ENCODE results near the gene TTLL8. TPM values are rescaled to one million over a fixed set of nuclear protein-coding genes. Genes with fewer than 3 reads are reported as not detected.

TTLL8 gene
- total RNA-seq, 1 experiment from 2014 or later: not detected

DNA sequence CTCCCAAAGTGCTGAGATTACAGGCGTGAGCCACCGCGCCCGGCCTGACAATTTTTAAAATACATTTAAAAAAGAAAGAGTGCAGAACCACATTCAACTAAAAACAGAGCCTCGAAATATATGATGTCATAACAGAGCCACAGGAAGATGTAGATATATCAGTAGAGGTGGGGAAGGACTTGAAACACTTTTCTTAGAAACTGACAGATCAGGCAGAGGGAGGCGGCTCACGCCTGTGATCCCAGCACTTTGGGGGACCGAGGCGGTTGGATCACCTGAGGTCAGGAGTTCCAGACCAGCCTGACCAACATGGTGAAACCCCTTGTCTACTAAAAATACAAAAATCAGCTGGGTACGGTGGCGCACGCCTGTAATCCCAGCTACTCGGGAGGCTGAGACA, 20.1 kb upstream of the TTLL8 start:
- Mint-ChIP-seq H3K27me3 (ENCODE audit: low read depth) (no peaks in the 10 kb centered on the region; the same call in 1 of the 2 replicates), H3K9me3 (no peaks in the 10 kb centered on the region), H3K4me3 (no peak overlapping the region), H3K36me3 (no peaks in the 10 kb centered on the region), H3K27ac (no peak overlapping the region), H3K4me1 (no peaks in the 10 kb centered on the region)
- DNase-seq (ENCODE audit: low spot score): no peak
- ATAC-seq: no peak
- ChIA-PET POLR2A (no interaction called here), CTCF (no interaction called here)
- TF ChIP-seq, protein P1, sequence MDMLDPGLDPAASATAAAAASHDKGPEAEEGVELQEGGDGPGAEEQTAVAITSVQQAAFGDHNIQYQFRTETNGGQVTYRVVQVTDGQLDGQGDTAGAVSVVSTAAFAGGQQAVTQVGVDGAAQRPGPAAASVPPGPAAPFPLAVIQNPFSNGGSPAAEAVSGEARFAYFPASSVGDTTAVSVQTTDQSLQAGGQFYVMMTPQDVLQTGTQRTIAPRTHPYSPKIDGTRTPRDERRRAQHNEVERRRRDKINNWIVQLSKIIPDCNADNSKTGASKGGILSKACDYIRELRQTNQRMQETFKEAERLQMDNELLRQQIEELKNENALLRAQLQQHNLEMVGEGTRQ (CRISPR knock-in tag; IDR thresholded peaks at IDR 0.05): no peak
- TF ChIP-seq, protein P2, sequence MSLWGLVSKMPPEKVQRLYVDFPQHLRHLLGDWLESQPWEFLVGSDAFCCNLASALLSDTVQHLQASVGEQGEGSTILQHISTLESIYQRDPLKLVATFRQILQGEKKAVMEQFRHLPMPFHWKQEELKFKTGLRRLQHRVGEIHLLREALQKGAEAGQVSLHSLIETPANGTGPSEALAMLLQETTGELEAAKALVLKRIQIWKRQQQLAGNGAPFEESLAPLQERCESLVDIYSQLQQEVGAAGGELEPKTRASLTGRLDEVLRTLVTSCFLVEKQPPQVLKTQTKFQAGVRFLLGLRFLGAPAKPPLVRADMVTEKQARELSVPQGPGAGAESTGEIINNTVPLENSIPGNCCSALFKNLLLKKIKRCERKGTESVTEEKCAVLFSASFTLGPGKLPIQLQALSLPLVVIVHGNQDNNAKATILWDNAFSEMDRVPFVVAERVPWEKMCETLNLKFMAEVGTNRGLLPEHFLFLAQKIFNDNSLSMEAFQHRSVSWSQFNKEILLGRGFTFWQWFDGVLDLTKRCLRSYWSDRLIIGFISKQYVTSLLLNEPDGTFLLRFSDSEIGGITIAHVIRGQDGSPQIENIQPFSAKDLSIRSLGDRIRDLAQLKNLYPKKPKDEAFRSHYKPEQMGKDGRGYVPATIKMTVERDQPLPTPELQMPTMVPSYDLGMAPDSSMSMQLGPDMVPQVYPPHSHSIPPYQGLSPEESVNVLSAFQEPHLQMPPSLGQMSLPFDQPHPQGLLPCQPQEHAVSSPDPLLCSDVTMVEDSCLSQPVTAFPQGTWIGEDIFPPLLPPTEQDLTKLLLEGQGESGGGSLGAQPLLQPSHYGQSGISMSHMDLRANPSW (CRISPR knock-in tag; conservative IDR thresholded peaks at IDR 0.05; ENCODE audit: low read depth): no peak
- TF ChIP-seq EMX1 (CRISPR knock-in tag; IDR thresholded peaks at IDR 0.05) (no peak), ZNF232 (CRISPR knock-in tag; IDR thresholded peaks at IDR 0.05) (no peak), FOXJ3 (CRISPR knock-in tag; IDR thresholded peaks at IDR 0.05; ENCODE audit: borderline replicate concordance) (no peak), FOXP1 (CRISPR knock-in tag; IDR thresholded peaks at IDR 0.05; ENCODE audit: borderline replicate concordance) (no peak), NFATC4 (CRISPR knock-in tag; IDR thresholded peaks at IDR 0.05) (no peak), HMGA2 (CRISPR knock-in tag; IDR thresholded peaks at IDR 0.05) (no peak), MXD4 (CRISPR knock-in tag; IDR thresholded peaks at IDR 0.05; ENCODE audit: borderline replicate concordance) (no peak), CREB1 (CRISPR knock-in tag; IDR thresholded peaks at IDR 0.05) (no peak), ATF3 (CRISPR knock-in tag; conservative IDR thresholded peaks at IDR 0.05) (no peak), JAZF1 (CRISPR knock-in tag; IDR thresholded peaks at IDR 0.05) (no peak), NFYB (CRISPR knock-in tag; conservative IDR thresholded peaks at IDR 0.05; ENCODE audit: low read depth) (no peak), SMAD3 (CRISPR knock-in tag; IDR thresholded peaks at IDR 0.05; ENCODE audit: borderline replicate concordance) (no peak), ZNF263 (CRISPR knock-in tag; IDR thresholded peaks at IDR 0.05; ENCODE audit: low read depth) (no peak), ESRRA (CRISPR knock-in tag; IDR thresholded peaks at IDR 0.05; ENCODE audit: borderline replicate concordance) (no peak), RORB (CRISPR knock-in tag; IDR thresholded peaks at IDR 0.05) (no peak), NR2C2 (CRISPR knock-in tag; IDR thresholded peaks at IDR 0.05) (no peak), ZNF138 (CRISPR knock-in tag; conservative IDR thresholded peaks at IDR 0.05) (no peak)
- TF ChIP-seq, protein P3, sequence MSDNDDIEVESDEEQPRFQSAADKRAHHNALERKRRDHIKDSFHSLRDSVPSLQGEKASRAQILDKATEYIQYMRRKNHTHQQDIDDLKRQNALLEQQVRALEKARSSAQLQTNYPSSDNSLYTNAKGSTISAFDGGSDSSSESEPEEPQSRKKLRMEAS (CRISPR knock-in tag; IDR thresholded peaks at IDR 0.05): no peak

GRCh38 chr22:50076646-50077535, 18.8 kb upstream of the TTLL8 start:
- ChIA-PET POLR2A (interaction anchor here (0.5 kb wide), 1 partner anchor 11 kb away, joined by 3 read pairs; no protein-coding TSS in a partner anchor), CTCF (no interaction called here)
- Mint-ChIP-seq H3K9me3 (no peaks in the 10 kb centered on the region), H3K27me3 (ENCODE audit: low read depth) (no peaks in the 10 kb centered on the region; the same call in 1 of the 2 replicates), H3K4me3 (no peak overlapping the region), H3K27ac (no peak overlapping the region; the same call in 1 of the 2 replicates), H3K36me3 (no peaks in the 10 kb centered on the region), H3K4me1 (no peaks in the 10 kb centered on the region)
- no peak for TF ChIP-seq ZNF423 (CRISPR knock-in tag; IDR thresholded peaks at IDR 0.05)
- TF ChIP-seq, protein P4, sequence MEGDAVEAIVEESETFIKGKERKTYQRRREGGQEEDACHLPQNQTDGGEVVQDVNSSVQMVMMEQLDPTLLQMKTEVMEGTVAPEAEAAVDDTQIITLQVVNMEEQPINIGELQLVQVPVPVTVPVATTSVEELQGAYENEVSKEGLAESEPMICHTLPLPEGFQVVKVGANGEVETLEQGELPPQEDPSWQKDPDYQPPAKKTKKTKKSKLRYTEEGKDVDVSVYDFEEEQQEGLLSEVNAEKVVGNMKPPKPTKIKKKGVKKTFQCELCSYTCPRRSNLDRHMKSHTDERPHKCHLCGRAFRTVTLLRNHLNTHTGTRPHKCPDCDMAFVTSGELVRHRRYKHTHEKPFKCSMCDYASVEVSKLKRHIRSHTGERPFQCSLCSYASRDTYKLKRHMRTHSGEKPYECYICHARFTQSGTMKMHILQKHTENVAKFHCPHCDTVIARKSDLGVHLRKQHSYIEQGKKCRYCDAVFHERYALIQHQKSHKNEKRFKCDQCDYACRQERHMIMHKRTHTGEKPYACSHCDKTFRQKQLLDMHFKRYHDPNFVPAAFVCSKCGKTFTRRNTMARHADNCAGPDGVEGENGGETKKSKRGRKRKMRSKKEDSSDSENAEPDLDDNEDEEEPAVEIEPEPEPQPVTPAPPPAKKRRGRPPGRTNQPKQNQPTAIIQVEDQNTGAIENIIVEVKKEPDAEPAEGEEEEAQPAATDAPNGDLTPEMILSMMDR (IDR thresholded peaks at IDR 0.05): no peak
- no peak for TF ChIP-seq ZNF138 (CRISPR knock-in tag; conservative IDR thresholded peaks at IDR 0.05)
- DNase-seq (ENCODE audit: low spot score): no peak
- ATAC-seq: no peak

Data from WTC11 (cell line).